ENCODE data around the gene BAIAP3. TPM values are rescaled to one million over a fixed set of nuclear protein-coding genes. Genes with fewer than 3 reads are reported as not detected.

BAIAP3 gene
- total RNA-seq, 2 donors from 2014 or later: 2.5 to 15.7 TPM

DNA sequence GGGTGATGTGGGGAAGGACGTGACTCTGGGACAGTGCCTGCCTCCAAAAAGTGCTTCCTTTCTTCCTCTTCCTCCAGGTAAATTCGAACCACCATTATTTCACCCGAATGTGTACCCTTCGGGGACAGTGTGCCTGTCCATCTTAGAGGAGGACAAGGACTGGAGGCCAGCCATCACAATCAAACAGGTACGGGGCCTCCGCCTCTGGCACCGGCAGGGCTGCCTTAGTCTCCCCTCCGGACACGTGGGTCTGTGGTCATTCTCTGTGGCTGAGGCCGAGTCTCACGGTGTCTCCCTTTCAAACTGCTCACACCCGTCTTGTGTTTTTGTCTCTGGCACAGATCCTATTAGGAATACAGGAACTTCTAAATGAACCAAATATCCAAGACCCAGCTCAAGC is 13.3 kb upstream of the BAIAP3 start:
- Histone ChIP-seq H3K4me3 (no peak overlapping the region), H3K27ac (no peak overlapping the region), H3K4me1 (ENCODE audit: control insufficient read depth in 1 of 2, low read depth in 2 of 2) (no peaks in the 10 kb centered on the region), H3K27me3 (replicated peaks; ENCODE audit: insufficient read depth) (no peaks in the 10 kb centered on the region), H3K36me3 (peaks cover 83% of the 10 kb centered on the region), H3K9me3 (no peaks in the 10 kb centered on the region)
- no peak for ATAC-seq (ENCODE audit: insufficient number of reproducible peaks, low FRiP score, low read depth)
- DNase-seq (ENCODE audit: low spot score): no peak
- TF ChIP-seq, protein P1, sequence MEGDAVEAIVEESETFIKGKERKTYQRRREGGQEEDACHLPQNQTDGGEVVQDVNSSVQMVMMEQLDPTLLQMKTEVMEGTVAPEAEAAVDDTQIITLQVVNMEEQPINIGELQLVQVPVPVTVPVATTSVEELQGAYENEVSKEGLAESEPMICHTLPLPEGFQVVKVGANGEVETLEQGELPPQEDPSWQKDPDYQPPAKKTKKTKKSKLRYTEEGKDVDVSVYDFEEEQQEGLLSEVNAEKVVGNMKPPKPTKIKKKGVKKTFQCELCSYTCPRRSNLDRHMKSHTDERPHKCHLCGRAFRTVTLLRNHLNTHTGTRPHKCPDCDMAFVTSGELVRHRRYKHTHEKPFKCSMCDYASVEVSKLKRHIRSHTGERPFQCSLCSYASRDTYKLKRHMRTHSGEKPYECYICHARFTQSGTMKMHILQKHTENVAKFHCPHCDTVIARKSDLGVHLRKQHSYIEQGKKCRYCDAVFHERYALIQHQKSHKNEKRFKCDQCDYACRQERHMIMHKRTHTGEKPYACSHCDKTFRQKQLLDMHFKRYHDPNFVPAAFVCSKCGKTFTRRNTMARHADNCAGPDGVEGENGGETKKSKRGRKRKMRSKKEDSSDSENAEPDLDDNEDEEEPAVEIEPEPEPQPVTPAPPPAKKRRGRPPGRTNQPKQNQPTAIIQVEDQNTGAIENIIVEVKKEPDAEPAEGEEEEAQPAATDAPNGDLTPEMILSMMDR (IDR thresholded peaks at IDR 0.05): no peak

DNA sequence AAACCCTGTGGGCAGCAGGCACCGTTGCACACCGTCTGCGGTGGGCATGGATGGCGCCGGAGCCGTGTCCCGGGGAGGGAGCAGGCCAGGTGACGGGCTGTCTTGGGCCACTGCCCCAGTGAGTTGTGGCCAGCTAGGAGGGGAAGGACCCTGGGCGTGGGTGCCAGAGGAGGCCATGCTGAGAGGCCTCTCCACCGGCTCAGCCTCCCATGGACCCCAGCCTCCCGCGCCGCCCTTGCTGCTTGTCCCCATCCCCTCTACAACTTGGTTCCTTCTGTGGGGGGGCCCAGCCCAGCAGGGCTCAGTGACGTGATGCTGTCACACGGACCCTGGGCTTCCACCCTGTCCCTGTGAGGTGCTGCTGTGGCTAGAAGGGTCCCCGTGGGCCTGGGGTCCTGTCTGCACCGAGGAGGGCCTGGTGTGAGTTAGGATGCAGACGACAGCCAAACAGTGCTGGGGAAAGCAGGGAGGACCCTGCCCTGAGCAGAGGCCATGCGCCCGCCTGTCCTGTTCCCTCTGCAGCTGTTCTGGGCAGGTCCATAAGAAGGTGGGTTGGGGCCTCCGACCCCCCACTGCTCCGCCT is 12.7 kb upstream of the BAIAP3 start:
- Histone ChIP-seq H3K4me1 (ENCODE audit: control insufficient read depth in 1 of 2, low read depth in 2 of 2) (no peaks in the 10 kb centered on the region), H3K36me3 (peaks cover 80% of the 10 kb centered on the region), H3K4me3 (no peak overlapping the region), H3K27me3 (replicated peaks; ENCODE audit: insufficient read depth) (no peaks in the 10 kb centered on the region), H3K27ac (no peak overlapping the region), H3K9me3 (no peaks in the 10 kb centered on the region)
- no peak for DNase-seq (ENCODE audit: low spot score)
- ATAC-seq (ENCODE audit: insufficient number of reproducible peaks, low FRiP score, low read depth): no peak
- TF ChIP-seq, protein P1 (IDR thresholded peaks at IDR 0.05): no peak

DNA sequence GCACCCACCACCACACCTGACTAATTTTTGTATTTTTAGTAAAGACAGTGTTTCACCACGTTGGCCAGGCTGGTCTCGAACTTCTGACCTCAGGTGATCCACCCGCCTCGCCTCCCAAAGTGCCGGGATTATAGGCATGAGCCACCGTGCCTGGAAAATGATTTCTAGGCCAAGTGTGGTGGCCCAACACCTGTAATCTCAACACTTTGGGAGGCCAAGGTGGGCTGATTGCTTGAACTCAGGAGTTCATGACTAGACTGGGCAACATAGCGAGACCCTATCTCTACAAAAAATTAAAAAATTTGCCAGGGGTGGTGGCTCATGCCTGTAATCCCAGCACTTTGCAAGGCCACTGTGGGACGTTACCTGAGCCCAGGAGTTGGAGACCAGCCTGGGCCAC is 11.0 kb upstream of the BAIAP3 start:
- H3K27ac ChIP-seq: no peak overlapping the region
- no peak overlapping the region for H3K4me3 ChIP-seq
- DNase-seq (ENCODE audit: low spot score) (no peak), ATAC-seq (ENCODE audit: insufficient number of reproducible peaks, low FRiP score, low read depth) (no peak)
- no peaks in the 10 kb centered on the region for H3K4me1 ChIP-seq (ENCODE audit: control insufficient read depth in 1 of 2, low read depth in 2 of 2)
- TF ChIP-seq, protein P1 (IDR thresholded peaks at IDR 0.05): no peak
- no peaks in the 10 kb centered on the region for H3K27me3 ChIP-seq (replicated peaks; ENCODE audit: insufficient read depth)
- peaks cover 64% of the 10 kb centered on the region for H3K36me3 ChIP-seq
- no peaks in the 10 kb centered on the region for H3K9me3 ChIP-seq

DNA sequence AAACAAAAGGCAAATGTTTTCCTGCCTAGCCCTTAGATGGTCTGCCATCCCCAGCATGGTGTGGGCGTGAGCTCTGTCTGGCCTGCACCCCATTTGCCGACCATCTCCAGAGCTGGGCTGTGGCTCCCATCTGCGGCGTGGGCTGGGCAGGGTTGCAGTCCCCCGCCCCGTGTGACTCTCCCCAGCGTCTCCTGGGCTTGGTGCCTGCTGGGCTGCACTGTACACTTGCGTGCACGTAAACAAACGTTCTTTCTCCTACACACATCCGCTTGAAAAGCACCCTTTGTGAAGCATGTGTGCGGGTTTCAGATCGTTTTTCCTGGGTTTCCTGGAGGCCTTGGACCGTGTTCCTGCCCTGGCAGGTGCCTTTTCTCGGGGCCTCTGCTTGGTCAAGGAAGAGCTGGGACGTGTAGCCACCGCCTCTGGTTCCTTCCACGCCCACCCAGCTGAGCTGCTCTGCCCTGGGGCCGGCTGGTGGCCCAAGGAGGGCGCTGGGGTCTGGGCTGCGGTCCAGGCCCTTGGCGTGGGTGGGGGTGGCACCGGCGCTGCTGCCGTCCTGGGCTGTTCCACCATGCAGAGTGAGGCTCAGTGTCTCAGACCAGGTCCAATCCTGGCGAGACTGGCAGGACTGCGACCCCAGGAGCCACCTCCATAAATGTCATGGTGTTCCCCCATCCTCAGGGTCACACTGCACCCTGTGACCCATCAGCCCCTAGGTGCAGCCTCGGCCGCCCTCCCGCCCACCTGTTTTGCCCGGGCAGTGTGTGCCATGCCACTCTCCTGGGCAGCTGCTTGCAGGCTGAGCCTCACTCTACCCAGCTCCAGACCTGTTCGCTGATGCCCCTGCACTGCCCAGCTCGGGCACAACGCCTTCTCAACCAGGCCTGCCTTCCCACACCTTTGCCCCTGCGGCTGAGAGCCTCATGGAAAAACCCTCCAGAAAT is 9.9 kb upstream of the BAIAP3 start:
- H3K9me3 ChIP-seq: no peaks in the 10 kb centered on the region
- H3K4me1 ChIP-seq (ENCODE audit: control insufficient read depth in 1 of 2, low read depth in 2 of 2): no peaks in the 10 kb centered on the region
- peaks cover 52% of the 10 kb centered on the region for H3K36me3 ChIP-seq
- ATAC-seq (ENCODE audit: insufficient number of reproducible peaks, low FRiP score, low read depth) (no peak), DNase-seq (ENCODE audit: low spot score) (no peak)
- H3K27me3 ChIP-seq (replicated peaks; ENCODE audit: insufficient read depth): no peaks in the 10 kb centered on the region
- TF ChIP-seq, protein P1 (IDR thresholded peaks at IDR 0.05): no peak
- H3K27ac ChIP-seq: no peak overlapping the region
- H3K4me3 ChIP-seq: no peak overlapping the region

DNA sequence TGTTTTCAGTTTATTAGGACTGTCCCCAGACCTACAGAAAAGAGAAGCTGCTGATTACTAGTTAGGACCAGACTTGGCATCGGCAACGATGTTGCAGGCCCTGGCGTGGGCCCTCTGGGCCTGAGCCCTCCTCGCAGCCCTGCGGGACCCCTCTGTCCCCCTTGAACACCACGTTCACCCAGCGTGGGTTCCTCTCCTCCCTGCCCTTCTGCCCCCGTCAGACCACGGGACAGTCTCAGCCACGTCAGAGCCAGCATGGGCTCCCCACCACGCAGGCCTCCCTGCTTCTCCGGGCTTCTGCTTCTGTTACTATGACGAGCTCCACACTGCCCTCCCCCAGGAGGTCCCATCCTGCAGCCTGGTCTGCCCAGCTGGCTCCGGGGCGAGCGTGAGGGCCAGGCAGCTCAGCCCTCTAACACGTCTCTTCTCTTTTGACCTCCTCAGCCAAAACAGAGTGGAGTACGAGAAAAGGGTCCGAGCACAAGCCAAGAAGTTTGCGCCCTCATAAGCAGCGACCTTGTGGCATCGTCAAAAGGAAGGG is 9.1 kb upstream of the BAIAP3 start:
- Histone ChIP-seq H3K27ac (no peak overlapping the region), H3K27me3 (replicated peaks; ENCODE audit: insufficient read depth) (no peaks in the 10 kb centered on the region), H3K4me1 (ENCODE audit: control insufficient read depth in 1 of 2, low read depth in 2 of 2) (no peaks in the 10 kb centered on the region), H3K9me3 (no peaks in the 10 kb centered on the region), H3K4me3 (no peak overlapping the region), H3K36me3 (peaks cover 45% of the 10 kb centered on the region)
- ATAC-seq (ENCODE audit: insufficient number of reproducible peaks, low FRiP score, low read depth) (no peak), DNase-seq (ENCODE audit: low spot score) (no peak)
- TF ChIP-seq, protein P1 (IDR thresholded peaks at IDR 0.05): no peak
